NT2/D1 (cell line): ENCODE data around the gene OR10H2.

Source experiments
- YY1 ChIP-seq: IDR thresholded peaks from 2 replicates; pipeline ENCODE4 v1.6.1; 2011; ENCODE audit not compliant: insufficient read length, insufficient read depth
- ZNF274 ChIP-seq: IDR thresholded peaks from 2 replicates; pipeline ENCODE4 v1.6.1; 2011; ENCODE audit warnings: mild to moderate bottlenecking, low read depth, low read length

DNA sequence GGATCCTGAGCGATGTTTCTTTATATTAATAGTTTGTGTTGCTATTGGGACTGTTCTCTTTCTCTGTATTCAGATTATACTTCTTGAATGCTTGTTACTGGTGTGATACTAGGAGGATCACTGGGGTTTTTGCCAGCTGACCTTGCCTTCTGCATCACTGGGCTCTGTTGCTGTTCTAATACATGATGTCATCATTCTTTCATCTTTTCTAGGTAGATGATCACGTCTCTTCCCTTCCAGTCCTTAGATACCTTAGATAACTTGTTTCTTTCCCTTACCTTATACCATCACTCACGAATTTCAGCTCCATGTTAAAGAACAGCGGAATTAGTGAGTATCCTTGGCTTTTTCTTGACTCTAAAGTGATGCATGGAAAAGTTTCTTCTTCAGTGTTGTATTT is 9.9 kb downstream of the OR10H2 start, which contains the start of gene OR10H3:
- TF ChIP-seq YY1: no peak
- no peak for TF ChIP-seq ZNF274
